HEK293 (cell line): ENCODE data around the gene PDZD2.

Experiments used
- GLI4 ChIP-seq: fragments of 450-650 bp; formaldehyde crosslinking; IDR thresholded peaks from 2 replicates; pipeline ENCODE4 v1.5.1; 2016; ENCODE audit warnings: missing biosample characterization, missing genetic modification characterization
- KLF7 ChIP-seq: fragments of 450-650 bp; formaldehyde crosslinking; IDR thresholded peaks from 2 replicates; pipeline ENCODE4 v1.5.1; 2016; ENCODE audit warnings: missing biosample characterization, missing genetic modification characterization, borderline replicate concordance
- PBX3 ChIP-seq: sonication (generic); formaldehyde crosslinking; IDR thresholded peaks from 2 replicates; pipeline ENCODE4 v1.8.1; 2022; ENCODE audit warnings: mild to moderate bottlenecking, moderate library complexity, missing genetic modification reagents
- REPIN1 ChIP-seq: fragments of 450-650 bp; formaldehyde crosslinking; IDR thresholded peaks from 2 replicates; pipeline ENCODE4 v1.5.1; 2017; ENCODE audit warnings: missing biosample characterization, missing genetic modification characterization, low read depth
- YY1 ChIP-seq: fragments of 450-650 bp; formaldehyde crosslinking; IDR thresholded peaks from 2 replicates; pipeline ENCODE4 v1.5.1; 2018; ENCODE audit warnings: missing biosample characterization, missing genetic modification characterization
- ZBTB8A ChIP-seq: fragments of 450-650 bp; formaldehyde crosslinking; IDR thresholded peaks from 2 replicates; pipeline ENCODE4 v1.5.1; 2016; ENCODE audit warnings: missing biosample characterization, missing genetic modification characterization
- ZNF24 ChIP-seq: fragments of 450-650 bp; formaldehyde crosslinking; IDR thresholded peaks from 2 replicates; pipeline ENCODE4 v1.5.1; 2016; ENCODE audit warnings: missing biosample characterization, missing genetic modification characterization
- ZNF555 ChIP-seq: fragments of 450-650 bp; formaldehyde crosslinking; conservative IDR thresholded peaks from 2 replicates; pipeline ENCODE4 v1.5.1; 2017; ENCODE audit warnings: missing biosample characterization, mild to moderate bottlenecking, missing genetic modification characterization, inconsistent platforms
- ZNF660 ChIP-seq: fragments of 450-650 bp; IDR thresholded peaks from 2 replicates; pipeline ENCODE4 v1.5.1; 2018; ENCODE audit warnings: missing biosample characterization, mild to moderate bottlenecking, missing genetic modification characterization
- TF ChIP-seq, protein P1 (sequence below): fragments of 450-650 bp; formaldehyde crosslinking; IDR thresholded peaks from 2 replicates; pipeline ENCODE4 v1.5.1; 2016; ENCODE audit warnings: missing biosample characterization, missing genetic modification characterization

DNA sequence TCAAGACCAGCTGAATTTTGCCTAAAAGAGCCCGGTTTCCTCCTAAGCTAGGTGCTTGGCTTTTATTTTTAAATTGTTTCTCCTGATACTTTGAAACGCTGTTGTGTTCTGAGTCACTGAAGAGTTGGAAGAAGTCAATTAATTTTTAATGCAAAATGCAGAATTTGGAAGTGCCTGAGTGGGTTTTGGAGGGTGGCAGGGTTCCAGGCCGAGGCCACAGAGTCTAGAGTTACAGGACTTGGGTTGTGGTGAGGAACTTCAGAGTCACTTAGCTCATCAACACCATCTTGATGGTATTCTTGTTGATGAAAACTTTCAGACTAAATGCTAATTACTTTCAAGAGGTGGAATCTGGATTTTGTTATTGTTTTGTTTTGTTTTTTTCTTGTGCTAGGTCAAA is 130.6 kb downstream of the PDZD2 start:
- TF ChIP-seq, protein P1, sequence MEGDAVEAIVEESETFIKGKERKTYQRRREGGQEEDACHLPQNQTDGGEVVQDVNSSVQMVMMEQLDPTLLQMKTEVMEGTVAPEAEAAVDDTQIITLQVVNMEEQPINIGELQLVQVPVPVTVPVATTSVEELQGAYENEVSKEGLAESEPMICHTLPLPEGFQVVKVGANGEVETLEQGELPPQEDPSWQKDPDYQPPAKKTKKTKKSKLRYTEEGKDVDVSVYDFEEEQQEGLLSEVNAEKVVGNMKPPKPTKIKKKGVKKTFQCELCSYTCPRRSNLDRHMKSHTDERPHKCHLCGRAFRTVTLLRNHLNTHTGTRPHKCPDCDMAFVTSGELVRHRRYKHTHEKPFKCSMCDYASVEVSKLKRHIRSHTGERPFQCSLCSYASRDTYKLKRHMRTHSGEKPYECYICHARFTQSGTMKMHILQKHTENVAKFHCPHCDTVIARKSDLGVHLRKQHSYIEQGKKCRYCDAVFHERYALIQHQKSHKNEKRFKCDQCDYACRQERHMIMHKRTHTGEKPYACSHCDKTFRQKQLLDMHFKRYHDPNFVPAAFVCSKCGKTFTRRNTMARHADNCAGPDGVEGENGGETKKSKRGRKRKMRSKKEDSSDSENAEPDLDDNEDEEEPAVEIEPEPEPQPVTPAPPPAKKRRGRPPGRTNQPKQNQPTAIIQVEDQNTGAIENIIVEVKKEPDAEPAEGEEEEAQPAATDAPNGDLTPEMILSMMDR (tag by site-specific recombination): no peak
- TF ChIP-seq REPIN1 (tag by site-specific recombination): no peak
- no peak for TF ChIP-seq ZNF555 (tag by site-specific recombination)
- TF ChIP-seq ZNF660 (tag by site-specific recombination): no peak
- no peak for TF ChIP-seq YY1 (tag by site-specific recombination)
- no peak for TF ChIP-seq ZBTB8A (tag by site-specific recombination)
- no peak for TF ChIP-seq ZNF24
- no peak for TF ChIP-seq KLF7
- TF ChIP-seq GLI4 (tag by site-specific recombination): no peak
- no peak for TF ChIP-seq PBX3 (CRISPR knock-in tag)
